ENCODE data around the gene ITGA4. TPM values are rescaled to one million over a fixed set of nuclear protein-coding genes. Genes with fewer than 3 reads are reported as not detected.

ITGA4 gene
- total RNA-seq, 1 experiment from 2014 or later, result 4.6 TPM

DNA sequence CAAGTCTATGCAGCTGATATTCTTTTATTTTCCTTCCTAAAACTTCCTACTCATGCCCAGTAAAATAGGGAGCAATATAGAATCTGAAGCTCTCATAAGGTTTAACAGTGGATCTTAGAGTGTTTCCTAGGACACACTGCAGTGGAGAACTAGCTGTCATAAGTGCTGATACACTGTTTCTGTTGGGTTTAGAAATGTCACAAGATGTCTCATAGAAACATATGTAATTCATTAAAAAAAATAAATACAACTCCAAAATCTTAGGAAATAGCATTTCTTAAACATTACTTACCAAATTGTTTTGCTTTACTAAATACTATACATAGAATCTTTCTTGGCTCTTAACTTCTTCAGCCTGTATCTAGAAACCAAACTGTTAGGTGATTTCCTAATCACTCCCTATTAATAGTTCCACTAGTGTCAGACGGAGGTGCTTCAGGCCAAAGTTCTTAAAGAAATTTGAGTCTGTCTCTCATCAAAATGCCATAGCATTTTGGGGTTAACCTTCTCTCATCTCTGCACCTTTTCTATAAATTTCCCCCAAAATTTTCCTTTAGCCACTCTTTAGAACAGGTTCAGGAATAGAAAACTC, 106.0 kb downstream of the ITGA4 start:
- Histone ChIP-seq H3K9me3 (ENCODE audit: low read depth, low read length, poor library complexity, severe bottlenecking) (no peaks in the 10 kb centered on the region), H3K27ac (ENCODE audit: low read depth, low read length, poor library complexity, severe bottlenecking) (no peak overlapping the region), H3K4me3 (ENCODE audit: low read depth, low read length, poor library complexity, severe bottlenecking) (no peak overlapping the region), H3K4me1 (ENCODE audit: insufficient read depth, low read length, poor library complexity, severe bottlenecking) (peaks cover 4% of the 10 kb centered on the region), H3K27me3 (replicated peaks; ENCODE audit: insufficient read depth, low read depth, low read length, poor library complexity) (no peaks in the 10 kb centered on the region), H3K36me3 (ENCODE audit: insufficient read depth, low read length, poor library complexity, severe bottlenecking) (no peaks in the 10 kb centered on the region)
- BruUV-seq (replicated peaks), result no TSS peak
- ChIA-PET POLR2A (ENCODE audit: low non-redundant PET) (no interaction called here), CTCF (no interaction called here)
- TF ChIP-seq EZH2 (IDR thresholded peaks at IDR 0.05; ENCODE audit: borderline replicate concordance, low read depth, low read length, poor library complexity, severe bottlenecking), result no peak
- no peak for DNase-seq (ENCODE audit: low spot score)
- intact Hi-C loops (cut with micrococcal nuclease; ENCODE audit: unreplicated experiment), result no loop called here

DNA sequence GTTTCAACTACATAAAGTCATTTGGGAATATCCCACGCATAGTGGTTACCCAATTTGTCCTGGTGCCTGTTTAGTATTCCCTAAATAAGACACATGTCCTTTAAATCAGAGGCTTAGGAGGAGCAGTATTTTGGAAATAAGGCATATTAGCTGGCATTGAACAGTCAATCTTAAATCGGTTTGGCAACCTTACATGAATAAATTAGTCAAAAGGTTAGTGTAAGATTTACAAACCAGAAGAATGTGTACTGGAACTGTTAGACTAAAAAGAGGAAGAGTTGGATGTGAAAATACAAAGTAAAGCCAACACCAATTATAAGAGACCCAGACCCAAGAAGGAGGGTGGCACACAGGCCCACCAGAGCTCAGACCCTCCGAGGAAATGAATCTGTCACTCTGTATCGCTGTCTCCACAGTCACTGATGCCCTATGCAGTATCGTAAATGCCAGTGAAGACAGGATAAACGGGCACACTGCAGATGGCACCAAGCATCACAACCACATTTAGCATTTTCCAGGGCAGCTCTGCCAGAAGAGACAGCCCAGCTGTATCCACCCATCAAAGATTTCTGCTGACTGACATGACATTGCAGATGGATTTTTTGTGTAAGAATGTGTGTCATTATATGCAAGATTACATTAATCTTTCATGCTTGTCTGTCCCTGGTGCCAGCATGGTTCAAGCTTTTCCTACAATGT, 109.3 kb downstream of the ITGA4 start:
- Histone ChIP-seq H3K4me3 (ENCODE audit: low read depth, low read length, poor library complexity, severe bottlenecking) (no peak overlapping the region), H3K36me3 (ENCODE audit: insufficient read depth, low read length, poor library complexity, severe bottlenecking) (no peaks in the 10 kb centered on the region), H3K9me3 (ENCODE audit: low read depth, low read length, poor library complexity, severe bottlenecking) (no peaks in the 10 kb centered on the region), H3K4me1 (ENCODE audit: insufficient read depth, low read length, poor library complexity, severe bottlenecking) (peaks cover 4% of the 10 kb centered on the region), H3K27me3 (replicated peaks; ENCODE audit: insufficient read depth, low read depth, low read length, poor library complexity) (no peaks in the 10 kb centered on the region), H3K27ac (ENCODE audit: low read depth, low read length, poor library complexity, severe bottlenecking) (no peak overlapping the region)
- intact Hi-C loops (cut with micrococcal nuclease; ENCODE audit: unreplicated experiment), result no loop called here
- POLR2A ChIA-PET (ENCODE audit: low non-redundant PET), result no interaction called here
- no peak for DNase-seq (ENCODE audit: low spot score)
- TF ChIP-seq EZH2 (IDR thresholded peaks at IDR 0.05; ENCODE audit: borderline replicate concordance, low read depth, low read length, poor library complexity, severe bottlenecking), result no peak
- TF ChIP-seq, protein P1, sequence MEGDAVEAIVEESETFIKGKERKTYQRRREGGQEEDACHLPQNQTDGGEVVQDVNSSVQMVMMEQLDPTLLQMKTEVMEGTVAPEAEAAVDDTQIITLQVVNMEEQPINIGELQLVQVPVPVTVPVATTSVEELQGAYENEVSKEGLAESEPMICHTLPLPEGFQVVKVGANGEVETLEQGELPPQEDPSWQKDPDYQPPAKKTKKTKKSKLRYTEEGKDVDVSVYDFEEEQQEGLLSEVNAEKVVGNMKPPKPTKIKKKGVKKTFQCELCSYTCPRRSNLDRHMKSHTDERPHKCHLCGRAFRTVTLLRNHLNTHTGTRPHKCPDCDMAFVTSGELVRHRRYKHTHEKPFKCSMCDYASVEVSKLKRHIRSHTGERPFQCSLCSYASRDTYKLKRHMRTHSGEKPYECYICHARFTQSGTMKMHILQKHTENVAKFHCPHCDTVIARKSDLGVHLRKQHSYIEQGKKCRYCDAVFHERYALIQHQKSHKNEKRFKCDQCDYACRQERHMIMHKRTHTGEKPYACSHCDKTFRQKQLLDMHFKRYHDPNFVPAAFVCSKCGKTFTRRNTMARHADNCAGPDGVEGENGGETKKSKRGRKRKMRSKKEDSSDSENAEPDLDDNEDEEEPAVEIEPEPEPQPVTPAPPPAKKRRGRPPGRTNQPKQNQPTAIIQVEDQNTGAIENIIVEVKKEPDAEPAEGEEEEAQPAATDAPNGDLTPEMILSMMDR (conservative IDR thresholded peaks at IDR 0.05; ENCODE audit: low read depth, low read length), result no peak
- no TSS peak for BruUV-seq (replicated peaks)
- CTCF ChIA-PET, result no interaction called here

DNA sequence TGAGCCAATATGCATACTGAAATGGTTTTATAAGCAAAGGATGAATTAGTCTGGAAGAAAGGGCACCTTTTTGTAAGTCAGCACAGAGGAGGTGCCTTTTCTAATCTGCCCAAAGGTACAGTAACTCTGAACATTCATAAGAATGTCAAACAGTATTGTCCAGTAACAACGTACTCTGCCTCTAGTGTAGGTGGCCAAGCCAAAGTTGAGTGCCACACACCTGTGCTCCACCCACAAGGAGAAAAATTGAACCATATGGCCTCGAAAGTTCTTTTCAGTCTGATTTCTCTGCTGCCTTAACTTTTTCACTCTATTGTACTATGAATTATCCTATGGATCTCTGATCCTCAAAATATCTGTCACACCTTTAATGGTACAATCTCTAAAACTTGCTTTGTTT, 112.9 kb downstream of the ITGA4 start:
- Histone ChIP-seq H3K4me3 (ENCODE audit: low read depth, low read length, poor library complexity, severe bottlenecking) (no peak overlapping the region), H3K4me1 (ENCODE audit: insufficient read depth, low read length, poor library complexity, severe bottlenecking) (peaks cover 15% of the 10 kb centered on the region), H3K36me3 (ENCODE audit: insufficient read depth, low read length, poor library complexity, severe bottlenecking) (no peaks in the 10 kb centered on the region), H3K9me3 (ENCODE audit: low read depth, low read length, poor library complexity, severe bottlenecking) (no peaks in the 10 kb centered on the region), H3K27me3 (replicated peaks; ENCODE audit: insufficient read depth, low read depth, low read length, poor library complexity) (no peaks in the 10 kb centered on the region), H3K27ac (ENCODE audit: low read depth, low read length, poor library complexity, severe bottlenecking) (no peak overlapping the region)
- no TSS peak for BruUV-seq (replicated peaks)
- DNase-seq (ENCODE audit: low spot score), result no peak
- no peak for TF ChIP-seq EZH2 (IDR thresholded peaks at IDR 0.05; ENCODE audit: borderline replicate concordance, low read depth, low read length, poor library complexity, severe bottlenecking)
- TF ChIP-seq, protein P1 (conservative IDR thresholded peaks at IDR 0.05; ENCODE audit: low read depth, low read length), result no peak
- ChIA-PET POLR2A (ENCODE audit: low non-redundant PET) (no interaction called here), CTCF (no interaction called here)
- intact Hi-C loops (cut with micrococcal nuclease; ENCODE audit: unreplicated experiment), result loop anchor here (5.0 to 10.0 kb wide), 5 partner anchors 115 to 1445 kb away; partner anchors contain the start of gene NEUROD1

All from A673 (cell line).